Measurements from ENCODE around the gene SPACA7. TPM values are rescaled to one million over a fixed set of nuclear protein-coding genes. Genes with fewer than 3 reads are reported as not detected.

SPACA7 gene
- total RNA-seq, 4 donors from 2014 or later = not detected

DNA sequence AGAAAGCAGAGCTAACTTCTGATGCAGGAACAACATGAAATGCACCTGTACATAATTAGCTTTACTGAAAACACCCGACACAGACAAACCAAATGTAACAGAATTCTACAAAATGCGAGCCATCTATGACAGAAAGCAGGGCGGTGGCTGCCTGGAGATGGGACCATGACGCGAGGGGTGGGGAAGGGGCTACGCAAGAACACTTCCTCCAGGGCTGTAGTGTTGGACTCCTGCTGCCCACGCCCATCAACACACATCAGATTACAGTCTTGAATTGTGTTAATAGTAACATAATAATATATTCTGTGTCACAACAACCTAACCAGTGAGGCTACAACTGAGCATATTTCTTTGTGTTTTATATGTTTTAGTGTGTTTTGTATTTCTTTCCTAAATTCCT is 103.2 kb downstream of the SPACA7 start:
- TF ChIP-seq, protein P1, sequence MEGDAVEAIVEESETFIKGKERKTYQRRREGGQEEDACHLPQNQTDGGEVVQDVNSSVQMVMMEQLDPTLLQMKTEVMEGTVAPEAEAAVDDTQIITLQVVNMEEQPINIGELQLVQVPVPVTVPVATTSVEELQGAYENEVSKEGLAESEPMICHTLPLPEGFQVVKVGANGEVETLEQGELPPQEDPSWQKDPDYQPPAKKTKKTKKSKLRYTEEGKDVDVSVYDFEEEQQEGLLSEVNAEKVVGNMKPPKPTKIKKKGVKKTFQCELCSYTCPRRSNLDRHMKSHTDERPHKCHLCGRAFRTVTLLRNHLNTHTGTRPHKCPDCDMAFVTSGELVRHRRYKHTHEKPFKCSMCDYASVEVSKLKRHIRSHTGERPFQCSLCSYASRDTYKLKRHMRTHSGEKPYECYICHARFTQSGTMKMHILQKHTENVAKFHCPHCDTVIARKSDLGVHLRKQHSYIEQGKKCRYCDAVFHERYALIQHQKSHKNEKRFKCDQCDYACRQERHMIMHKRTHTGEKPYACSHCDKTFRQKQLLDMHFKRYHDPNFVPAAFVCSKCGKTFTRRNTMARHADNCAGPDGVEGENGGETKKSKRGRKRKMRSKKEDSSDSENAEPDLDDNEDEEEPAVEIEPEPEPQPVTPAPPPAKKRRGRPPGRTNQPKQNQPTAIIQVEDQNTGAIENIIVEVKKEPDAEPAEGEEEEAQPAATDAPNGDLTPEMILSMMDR (IDR thresholded peaks at IDR 0.05) = no peak
- no peak for TF ChIP-seq POLR2A (IDR thresholded peaks at IDR 0.05)
- no peaks in the 10 kb centered on the region for H3K27me3 ChIP-seq
- H3K4me3 ChIP-seq (replicated peaks in 1 of 3) = no peak overlapping the region
- intact Hi-C loops (cut with DNase I) = no loop called here
- no peaks in the 10 kb centered on the region for H3K9me3 ChIP-seq
- no peaks in the 10 kb centered on the region for H3K36me3 ChIP-seq
- WGBS, 2 donors = 92 to 93% methylated on average over 7 of the region's 7 CpGs
- DNase-seq = no peak
- no peaks in the 10 kb centered on the region for H3K4me1 ChIP-seq
- H3K27ac ChIP-seq = no peak overlapping the region

DNA sequence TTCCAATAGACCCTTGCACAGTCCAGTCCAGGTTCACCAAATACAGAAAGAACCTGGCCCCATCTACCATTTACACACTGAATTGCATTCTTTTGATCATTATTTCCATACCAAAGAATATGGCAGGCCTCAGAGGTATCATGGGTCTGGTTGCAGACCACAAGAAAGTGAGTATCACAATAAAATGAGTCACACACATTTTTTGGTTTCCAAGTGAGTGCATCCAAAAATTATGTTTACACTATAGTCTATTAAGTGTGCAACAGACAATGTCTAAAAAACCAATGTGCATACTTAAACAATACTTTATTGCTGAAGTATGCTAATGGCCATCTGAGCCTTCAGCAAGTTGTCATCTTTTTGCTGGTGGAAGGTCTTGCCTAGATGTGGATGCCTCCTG is 105.3 kb downstream of the SPACA7 start:
- no peaks in the 10 kb centered on the region for H3K27me3 ChIP-seq
- TF ChIP-seq POLR2A (IDR thresholded peaks at IDR 0.05) = no peak
- TF ChIP-seq, protein P1 (IDR thresholded peaks at IDR 0.05) = no peak
- H3K36me3 ChIP-seq = peaks cover 5 to 6% of the 10 kb centered on the region in 2 donors
- no peak overlapping the region for H3K4me3 ChIP-seq (replicated peaks in 1 of 3)
- no peak for DNase-seq
- H3K9me3 ChIP-seq = no peaks in the 10 kb centered on the region
- H3K4me1 ChIP-seq = no peaks in the 10 kb centered on the region
- H3K27ac ChIP-seq = no peak overlapping the region
- intact Hi-C loops (cut with DNase I) = no loop called here

DNA sequence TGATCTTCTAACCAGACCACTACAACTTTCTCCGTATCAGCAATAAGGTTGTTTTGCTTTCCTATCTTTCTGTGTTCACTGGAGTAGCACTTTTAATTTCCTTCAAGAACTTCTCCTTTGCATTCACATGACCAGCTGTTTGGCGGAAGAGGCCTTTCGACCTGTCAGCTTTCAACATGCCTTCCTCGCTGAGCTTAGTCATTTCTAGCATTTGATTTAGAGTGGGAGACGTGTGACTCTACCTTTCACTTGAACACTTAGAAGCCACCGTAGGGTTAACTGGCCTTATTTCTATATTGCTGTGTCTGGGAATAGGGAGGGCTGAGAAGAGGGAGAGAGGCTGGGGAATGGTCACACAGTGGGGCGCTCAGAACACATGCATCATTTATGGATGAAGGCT is 107.1 kb downstream of the SPACA7 start:
- Histone ChIP-seq H3K4me1 (no peaks in the 10 kb centered on the region), H3K4me3 (replicated peaks in 1 of 3) (no peak overlapping the region), H3K27me3 (no peaks in the 10 kb centered on the region), H3K27ac (no peak overlapping the region), H3K36me3 (peaks cover 6% of the 10 kb centered on the region in 2 donors), H3K9me3 (no peaks in the 10 kb centered on the region)
- WGBS, 2 donors = 82 to 89% methylated on average over 7 of the region's 7 CpGs
- TF ChIP-seq, protein P1 (IDR thresholded peaks at IDR 0.05) = no peak
- no peak for TF ChIP-seq POLR2A (IDR thresholded peaks at IDR 0.05)
- intact Hi-C loops (cut with DNase I) = no loop called here
- no peak for DNase-seq

Other genes with a start within 250 kb of the SPACA7 start
- gene TUBGCP3, start 211.8 kb downstream of the SPACA7 start, total RNA-seq = 10 to 100 TPM; 27.4 to 49.1 (median 36.0) TPM